Activated CD4-positive, CD25-positive, alpha-beta regulatory T cell treated with anti-CD3 and anti-CD28 coated beads, Interleukin-2, amount 50 U/mL, for 72 hours (primary cell): Measurements from ENCODE around the gene OAS2.
"Not testable (repeated sequence)": the region's sequence is repeated elsewhere in the genome, so short reads cannot be mapped to it uniquely, and the experiment has no call there.

ENCODE experiments used
- DNase-seq: peaks from one replicate; pipeline ENCODE4 v3.0.0; 2021

OAS2 gene

DNA sequence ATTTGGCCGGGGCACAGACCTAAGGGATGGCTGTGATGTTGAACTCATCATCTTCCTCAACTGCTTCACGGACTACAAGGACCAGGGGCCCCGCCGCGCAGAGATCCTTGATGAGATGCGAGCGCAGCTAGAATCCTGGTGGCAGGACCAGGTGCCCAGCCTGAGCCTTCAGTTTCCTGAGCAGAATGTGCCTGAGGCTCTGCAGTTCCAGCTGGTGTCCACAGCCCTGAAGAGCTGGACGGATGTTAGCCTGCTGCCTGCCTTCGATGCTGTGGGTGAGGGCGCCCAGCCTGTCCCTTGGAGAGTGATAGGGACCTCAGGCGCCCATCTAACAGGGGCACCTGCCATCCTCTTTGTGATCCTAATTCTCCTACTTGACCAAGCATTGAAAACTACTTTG, 27.6 kb upstream of the OAS2 start:
- no peak for DNase-seq

DNA sequence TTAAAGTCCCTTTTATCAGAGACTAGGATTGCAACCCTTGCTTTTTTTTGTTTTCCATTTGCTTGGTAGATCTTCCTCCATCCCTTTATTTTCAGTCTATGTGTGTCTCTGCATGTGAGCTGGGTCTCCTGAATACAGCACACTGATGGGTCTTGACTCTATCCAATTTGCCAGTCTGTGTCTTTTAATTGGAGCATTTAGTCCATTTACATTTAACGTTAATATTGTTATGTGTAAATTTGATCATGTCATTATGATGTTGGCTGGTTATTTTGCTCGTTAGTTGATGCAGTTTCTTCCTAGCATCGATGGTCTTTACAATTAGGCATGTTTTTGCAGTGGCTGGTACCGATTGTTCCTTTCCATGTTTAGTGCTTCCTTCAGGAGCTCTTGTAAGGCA, 21.2 kb upstream of the OAS2 start:
- not testable (repeated sequence) for DNase-seq

DNA sequence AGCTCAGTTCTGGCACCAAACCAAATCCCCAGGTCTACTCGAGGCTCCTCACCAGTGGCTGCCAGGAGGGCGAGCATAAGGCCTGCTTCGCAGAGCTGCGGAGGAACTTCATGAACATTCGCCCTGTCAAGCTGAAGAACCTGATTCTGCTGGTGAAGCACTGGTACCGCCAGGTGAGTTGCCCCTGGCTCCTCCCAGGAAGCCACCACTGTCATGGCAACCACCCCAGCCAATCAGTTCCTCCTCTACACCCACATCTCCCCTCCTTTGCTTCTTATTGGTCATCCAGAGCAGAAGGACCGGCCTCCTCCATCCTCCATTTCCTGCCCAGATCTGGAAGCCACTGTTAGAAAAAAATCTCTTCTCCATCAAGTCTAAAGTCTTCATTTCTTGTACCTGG, 17.2 kb upstream of the OAS2 start:
- DNase-seq, result no peak

DNA sequence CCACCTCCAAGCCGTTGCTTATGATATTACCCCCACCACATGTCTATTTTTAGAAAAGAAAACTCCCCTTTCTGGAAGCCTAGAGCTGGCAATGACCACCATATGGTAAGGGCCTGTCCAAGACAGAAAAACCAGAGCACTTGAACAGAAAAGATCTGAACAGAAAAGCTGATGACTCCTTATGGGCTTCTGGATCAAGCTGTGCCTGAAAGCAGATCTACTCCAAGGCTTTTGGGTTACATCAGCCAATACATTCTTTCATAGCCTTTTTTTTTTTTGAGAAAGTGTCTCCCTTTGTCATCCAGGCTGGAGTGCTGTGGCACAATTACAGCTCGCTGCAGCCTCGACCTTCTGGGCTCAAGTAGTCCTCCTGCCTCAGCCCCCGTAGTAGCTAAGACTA, 16.8 kb upstream of the OAS2 start:
- DNase-seq, result no peak

DNA sequence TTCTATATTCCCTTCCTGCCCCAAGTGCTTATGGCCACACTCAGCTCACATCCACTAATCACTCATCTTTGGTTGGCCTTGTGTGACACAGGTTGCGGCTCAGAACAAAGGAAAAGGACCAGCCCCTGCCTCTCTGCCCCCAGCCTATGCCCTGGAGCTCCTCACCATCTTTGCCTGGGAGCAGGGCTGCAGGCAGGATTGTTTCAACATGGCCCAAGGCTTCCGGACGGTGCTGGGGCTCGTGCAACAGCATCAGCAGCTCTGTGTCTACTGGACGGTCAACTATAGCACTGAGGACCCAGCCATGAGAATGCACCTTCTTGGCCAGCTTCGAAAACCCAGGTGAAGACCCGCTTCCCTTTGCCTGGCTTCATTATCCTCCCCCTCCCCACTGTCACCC, 15.8 kb upstream of the OAS2 start:
- no peak for DNase-seq

DNA sequence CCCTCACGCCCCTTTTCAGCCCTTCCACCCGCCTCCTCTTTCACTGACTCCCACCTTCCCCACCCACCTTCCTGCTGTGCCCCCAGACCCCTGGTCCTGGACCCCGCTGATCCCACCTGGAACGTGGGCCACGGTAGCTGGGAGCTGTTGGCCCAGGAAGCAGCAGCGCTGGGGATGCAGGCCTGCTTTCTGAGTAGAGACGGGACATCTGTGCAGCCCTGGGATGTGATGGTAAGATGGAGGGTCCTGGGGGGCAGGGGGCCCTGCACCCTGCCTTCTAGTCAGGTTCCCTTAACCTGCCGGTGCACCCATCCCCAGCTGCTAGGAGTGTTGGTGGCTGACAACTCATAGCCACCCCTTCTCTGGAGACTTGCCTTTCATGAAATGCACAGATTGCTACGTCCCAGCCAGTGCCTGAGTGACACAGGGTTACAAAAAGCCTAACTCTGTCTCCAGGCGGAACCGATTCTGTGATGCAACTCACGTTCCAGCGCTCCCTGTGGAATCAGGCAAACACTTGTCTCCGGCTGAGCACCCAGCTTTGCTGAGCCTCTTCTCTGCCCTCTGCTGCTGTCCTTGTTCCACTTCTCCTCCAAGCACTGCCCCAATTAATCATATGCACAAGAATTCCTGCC, 15.0 kb upstream of the OAS2 start:
- no peak for DNase-seq

DNA sequence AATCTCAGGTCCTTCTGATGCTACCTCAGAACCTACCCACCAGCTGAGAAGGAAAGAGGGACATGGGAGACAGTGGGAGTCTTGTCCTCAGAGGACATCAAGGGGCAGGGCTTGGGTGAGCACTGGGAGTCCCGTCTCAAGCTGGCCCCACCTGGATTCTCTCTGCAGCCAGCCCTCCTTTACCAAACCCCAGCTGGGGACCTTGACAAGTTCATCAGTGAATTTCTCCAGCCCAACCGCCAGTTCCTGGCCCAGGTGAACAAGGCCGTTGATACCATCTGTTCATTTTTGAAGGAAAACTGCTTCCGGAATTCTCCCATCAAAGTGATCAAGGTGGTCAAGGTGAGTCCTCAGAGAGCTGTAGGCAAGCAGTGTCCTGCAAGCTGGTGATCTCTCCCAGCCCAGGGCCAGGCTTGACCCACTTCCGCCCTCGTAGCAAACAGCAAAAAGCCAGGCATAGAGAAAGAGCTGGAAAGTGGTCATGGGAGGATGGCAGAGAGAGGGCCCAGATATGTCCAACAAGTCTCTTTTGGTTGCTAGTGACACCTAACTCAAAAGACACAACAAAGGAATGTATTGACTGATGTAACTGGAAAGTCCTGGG, 14.2 kb upstream of the OAS2 start:
- DNase-seq, result no peak

DNA sequence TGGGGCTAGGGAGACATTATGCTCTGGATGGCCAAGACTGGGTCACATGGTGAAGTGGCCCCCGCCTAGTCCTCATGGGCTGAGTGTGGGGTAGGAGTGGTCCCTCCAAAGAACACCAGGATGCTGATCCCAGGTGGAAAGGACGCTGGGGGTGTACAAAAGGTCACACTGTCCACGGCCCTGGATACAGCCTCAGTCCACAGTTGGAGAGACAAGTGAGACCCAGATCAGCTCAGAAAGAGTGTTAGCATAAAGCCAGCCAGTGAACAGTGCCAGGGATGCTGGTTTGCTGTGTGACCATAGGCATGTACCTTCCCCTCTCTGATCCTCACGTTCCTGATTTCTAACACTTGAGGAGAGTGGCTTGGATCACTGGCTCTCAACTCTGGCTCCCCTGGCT, 13.4 kb upstream of the OAS2 start:
- no peak for DNase-seq

DNA sequence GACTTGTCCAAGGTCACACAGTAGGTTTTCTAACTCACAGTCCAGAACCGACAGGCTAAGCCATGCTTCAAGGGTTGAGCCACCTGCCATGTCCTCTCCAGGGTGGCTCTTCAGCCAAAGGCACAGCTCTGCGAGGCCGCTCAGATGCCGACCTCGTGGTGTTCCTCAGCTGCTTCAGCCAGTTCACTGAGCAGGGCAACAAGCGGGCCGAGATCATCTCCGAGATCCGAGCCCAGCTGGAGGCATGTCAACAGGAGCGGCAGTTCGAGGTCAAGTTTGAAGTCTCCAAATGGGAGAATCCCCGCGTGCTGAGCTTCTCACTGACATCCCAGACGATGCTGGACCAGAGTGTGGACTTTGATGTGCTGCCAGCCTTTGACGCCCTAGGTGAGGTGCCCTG, 12.7 kb upstream of the OAS2 start:
- no peak for DNase-seq

DNA sequence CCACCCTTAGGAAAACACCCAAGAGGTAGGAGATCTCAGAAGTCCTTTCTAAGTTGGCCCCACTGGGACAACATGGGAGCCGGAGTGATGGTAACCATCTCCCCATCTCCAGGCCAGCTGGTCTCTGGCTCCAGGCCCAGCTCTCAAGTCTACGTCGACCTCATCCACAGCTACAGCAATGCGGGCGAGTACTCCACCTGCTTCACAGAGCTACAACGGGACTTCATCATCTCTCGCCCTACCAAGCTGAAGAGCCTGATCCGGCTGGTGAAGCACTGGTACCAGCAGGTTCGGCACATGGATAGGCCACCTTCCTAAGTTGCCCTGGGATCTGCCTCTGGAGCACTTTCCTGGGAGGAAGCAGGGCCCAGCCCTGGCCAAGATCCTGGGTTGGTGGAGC, 11.0 kb upstream of the OAS2 start:
- DNase-seq, result no peak

DNA sequence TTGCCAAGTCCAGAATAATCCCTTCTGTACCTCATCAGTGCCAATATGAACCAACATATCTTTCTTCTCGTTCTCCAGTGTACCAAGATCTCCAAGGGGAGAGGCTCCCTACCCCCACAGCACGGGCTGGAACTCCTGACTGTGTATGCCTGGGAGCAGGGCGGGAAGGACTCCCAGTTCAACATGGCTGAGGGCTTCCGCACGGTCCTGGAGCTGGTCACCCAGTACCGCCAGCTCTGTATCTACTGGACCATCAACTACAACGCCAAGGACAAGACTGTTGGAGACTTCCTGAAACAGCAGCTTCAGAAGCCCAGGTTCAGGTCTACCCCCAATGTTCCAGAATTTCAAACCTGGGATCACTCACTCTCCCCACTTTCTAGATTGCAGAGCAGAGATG, 10.5 kb upstream of the OAS2 start:
- no peak for DNase-seq

DNA sequence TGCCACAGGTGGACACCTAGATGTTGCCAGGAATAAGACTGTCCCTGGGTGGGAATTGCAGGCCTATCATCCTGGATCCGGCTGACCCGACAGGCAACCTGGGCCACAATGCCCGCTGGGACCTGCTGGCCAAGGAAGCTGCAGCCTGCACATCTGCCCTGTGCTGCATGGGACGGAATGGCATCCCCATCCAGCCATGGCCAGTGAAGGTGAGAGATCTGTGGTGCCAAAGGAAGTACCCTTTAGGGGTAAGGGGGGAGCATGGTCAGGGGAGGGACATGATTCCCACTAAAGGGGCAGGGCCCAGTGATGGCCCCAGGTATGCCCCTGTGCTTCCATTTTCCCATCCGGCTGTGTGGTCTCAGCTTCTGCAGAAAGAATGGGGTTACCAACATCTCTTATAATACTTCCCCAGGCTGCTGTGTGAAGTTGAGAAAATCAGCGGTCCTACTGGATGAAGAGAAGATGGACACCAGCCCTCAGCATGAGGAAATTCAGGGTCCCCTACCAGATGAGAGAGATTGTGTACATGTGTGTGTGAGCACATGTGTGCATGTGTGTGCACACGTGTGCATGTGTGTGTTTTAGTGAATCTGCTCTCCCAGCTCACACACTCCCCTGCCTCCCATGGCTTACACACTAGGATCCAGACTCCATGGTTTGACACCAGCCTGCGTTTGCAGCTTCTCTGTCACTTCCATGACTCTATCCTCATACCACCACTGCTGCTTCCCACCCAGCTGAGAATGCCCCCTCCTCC, 8.6 kb upstream of the OAS2 start:
- DNase-seq, result no peak

DNA sequence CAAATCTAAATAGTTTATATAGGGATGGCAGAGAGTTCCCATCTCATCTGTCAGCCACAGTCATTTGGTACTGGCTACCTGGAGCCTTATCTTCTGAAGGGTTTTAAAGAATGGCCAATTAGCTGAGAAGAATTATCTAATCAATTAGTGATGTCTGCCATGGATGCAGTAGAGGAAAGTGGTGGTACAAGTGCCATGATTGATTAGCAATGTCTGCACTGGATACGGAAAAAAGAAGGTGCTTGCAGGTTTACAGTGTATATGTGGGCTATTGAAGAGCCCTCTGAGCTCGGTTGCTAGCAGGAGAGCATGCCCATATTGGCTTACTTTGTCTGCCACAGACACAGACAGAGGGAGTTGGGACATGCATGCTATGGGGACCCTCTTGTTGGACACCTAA, 7.9 kb upstream of the OAS2 start:
- DNase-seq, result no peak

DNA sequence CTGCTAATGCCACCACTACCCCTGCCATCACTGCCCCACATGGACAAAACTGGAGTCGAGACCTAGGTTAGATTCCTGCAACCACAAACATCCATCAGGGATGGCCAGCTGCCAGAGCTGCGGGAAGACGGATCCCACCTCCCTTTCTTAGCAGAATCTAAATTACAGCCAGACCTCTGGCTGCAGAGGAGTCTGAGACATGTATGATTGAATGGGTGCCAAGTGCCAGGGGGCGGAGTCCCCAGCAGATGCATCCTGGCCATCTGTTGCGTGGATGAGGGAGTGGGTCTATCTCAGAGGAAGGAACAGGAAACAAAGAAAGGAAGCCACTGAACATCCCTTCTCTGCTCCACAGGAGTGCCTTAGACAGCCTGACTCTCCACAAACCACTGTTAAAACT, 7.1 kb upstream of the OAS2 start:
- no peak for DNase-seq

DNA sequence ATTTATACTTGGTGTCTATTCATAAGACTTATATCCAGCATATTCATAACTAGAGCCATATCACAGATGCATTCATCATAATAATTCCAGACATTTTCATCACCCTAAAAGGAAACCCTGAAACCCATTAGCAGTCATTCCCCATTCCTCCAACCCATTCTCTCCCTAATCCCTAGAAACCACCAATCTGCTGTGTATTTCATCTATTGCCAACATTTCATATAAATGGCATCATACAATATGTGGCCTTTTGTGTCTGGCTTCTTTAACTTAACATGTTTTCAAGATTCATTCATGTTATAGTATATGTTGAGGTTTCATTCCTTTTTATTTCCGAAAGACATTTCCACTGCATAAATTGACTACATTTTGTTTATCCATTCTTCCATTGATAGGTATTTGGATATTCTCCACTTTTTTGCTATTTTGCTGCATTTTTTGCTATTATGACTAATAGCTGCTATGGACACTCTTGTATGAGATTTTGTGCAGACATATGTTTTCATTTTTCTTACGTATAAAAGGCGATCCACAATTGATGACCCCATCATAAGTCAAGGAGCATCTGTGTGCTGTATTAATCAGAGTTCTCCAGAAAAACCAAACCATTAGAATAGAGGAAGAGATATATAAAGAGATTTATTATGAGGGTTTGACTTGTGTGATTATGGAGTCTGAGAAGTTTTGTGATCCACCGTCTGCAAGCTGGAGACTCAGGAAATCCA, 5.1 kb upstream of the OAS2 start:
- DNase-seq, result no peak

DNA sequence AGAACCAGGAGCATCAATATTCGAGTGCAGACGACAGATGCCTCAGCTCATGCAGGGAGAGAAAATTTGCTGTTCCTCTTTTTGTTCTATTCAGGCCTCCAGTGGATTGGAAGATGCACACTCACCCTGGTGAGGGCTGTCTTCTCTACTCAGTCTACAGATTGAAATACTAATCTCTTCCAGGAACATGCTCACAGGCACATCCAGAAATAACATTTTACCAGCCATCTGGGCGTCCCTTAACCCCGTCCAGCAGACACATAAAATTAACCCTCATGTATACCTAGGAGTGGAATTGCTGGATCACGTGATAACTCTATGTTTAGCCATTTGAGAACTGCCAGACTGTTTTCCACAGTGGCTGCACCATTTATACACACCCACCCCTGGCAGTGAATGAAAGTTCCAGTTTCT, 4.5 kb upstream of the OAS2 start:
- DNase-seq, result no peak

DNA sequence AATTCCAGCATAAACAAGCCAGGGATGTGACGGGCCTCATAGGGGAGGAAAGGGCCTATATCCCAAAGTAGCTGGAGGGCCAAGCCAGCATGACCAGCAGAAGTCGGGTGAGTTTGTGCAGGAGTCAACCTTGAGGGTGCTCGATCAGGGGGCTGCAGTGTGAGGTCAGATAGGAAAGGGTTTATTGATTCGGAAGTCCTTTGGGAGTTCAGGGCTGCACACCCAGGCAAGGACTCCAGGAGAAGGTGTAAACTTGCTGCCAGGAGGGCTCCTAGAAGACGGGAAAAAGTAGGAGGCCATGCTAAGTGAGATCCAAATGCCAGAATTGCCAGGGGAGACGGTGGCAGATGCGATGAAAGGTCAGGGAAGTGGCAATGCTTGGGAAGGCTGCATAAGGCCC, 3.4 kb upstream of the OAS2 start:
- DNase-seq, result no peak

DNA sequence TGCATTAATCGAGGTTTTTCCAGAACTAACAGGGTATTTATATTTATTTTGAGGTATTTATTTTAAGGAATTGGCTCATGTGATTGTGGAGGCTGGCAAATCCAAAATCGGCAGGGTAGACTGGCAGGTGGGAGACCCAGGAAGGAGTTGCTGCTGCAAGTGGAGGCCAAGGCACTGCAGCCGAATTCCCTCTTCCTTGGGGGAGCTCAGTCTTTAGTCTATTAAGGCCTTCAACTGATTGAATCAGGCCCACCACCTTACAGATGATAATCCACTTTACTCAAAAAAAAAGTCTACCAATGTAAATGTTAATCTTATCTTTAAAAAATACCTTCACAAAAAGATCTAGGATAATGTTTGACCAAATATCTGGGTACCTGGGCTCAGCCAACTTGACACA, 1.2 kb upstream of the OAS2 start:
- DNase-seq, result no peak

DNA sequence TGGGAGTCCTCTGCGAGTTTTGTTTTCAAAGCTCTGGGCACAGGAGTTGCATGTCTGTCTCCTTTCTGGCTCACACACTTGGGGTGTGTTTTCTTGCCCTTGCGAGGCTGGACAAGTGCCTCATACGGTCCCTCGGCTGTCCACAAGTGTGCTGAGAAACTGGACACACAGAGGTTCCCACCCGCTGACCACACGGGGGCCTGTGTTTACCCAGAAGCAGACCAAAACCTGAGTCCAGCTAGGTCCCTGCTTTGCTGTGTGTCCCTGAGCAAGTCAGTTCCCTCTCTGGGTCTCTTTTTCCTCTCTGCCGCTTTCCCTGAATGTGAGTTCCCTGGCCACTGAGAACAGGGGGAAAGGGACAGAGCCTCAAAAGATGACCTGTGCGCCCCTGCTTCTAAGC, 678 bp upstream of the OAS2 start:
- no peak for DNase-seq

DNA sequence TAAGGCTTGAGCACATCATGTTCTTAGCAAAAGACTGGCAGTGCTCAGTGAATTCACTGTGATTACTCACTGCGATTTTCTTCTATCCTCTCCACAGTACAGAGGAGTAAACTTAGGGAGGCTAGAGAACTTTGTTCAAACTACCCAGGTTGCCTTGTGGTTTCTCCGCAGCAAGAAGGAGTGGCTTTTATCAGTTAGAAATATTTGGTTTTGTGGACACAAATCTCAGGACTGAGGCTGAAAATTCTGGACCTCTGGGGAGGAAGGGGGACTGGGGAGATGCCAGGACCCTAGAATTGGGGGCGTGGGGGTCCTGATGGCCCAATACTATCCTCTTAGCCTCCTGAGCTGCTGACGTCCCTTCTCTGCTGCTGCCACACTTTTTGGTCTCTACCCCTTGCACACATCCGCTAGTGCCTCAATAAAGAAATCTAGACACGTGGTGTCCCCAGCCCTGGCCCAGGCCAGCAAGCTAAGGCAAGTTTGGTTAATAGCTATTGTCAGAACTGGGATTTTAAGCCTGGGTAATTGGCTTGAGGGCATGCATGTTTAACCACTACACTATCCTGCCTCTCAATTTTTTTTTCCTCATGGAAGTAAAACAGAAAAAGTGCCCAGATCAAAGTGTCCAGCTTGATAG, 842 bp downstream of the OAS2 start:
- no peak for DNase-seq

DNA sequence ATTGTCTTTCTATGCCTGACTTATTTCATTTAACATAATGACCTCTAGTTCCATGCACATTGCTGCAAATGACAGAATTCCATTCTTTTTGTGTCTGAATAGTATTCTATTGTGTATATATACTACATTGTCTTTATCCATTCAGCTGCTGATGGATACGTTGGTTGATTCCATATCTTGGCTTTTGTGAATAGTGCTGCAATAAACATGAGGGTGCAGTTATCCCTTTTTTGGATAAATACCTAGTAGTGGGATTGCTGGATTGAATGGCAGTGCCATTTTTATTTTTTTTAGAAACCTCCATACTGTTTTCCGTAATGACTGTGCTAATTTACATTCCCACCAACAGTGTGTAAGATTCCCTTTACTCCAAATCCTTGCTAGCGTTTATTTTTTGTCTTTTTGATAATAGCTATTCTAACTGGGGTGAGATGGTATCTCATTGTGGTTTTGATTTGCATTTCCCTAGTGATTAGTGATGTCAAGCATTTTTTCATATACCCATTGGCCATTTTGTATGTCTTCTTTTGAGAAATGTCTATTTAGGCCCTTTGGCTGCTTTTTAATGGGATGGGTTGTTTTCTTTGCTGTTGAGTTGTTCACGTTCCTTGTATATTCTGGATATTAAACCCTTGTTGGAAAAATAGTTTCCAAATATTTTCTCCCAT, 2.3 kb downstream of the OAS2 start:
- no peak for DNase-seq

DNA sequence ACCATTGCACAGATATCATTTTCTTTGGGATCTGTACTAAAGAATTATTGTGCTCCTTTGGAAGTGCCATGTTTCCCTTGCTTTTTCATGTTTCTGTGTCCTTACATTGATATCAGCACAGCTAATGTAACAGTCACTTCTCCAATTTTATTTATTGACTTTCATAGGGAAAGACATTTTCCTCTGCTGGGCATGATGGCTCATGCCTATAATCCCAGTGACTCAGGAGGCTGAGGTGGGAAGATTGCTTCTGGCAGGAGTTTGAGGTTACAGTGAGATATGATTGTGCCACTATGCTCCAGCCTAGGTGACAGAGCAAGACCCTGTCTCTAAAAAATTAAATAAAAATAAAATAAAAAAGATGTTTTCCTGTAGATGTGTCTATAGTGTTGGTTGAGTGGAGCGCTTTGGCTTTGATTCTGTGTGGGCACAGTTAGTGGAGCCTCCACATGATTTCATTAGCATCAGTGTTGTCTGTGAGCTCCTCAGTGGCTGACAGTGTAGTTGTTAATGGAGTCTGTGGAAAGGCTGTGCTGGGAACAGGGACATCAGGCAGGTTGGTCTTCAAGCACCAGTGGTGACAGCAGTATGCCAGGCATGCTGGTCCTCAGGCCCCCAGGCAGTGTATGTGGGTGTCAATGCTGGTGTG, 7.4 kb downstream of the OAS2 start:
- no peak for DNase-seq
